HepG2 (cell line): ENCODE results near the gene GNAL. TPM values are rescaled to one million over a fixed set of nuclear protein-coding genes. Genes with fewer than 3 reads are reported as not detected.

Experiments used
- CENPBD1 ChIP-seq: sonication (generic); formaldehyde crosslinking; IDR thresholded peaks from 2 replicates; pipeline ENCODE4 v1.8.0; 2022; ENCODE audit warnings: missing genetic modification reagents, low read depth, mild to moderate bottlenecking, borderline replicate concordance
- DNMT1 ChIP-seq: sonication (generic); formaldehyde crosslinking; IDR thresholded peaks from 2 replicates; pipeline ENCODE4 v1.5.1; 2020; ENCODE audit warnings: mild to moderate bottlenecking, missing genetic modification reagents
- ELF4 ChIP-seq: sonication (generic); formaldehyde crosslinking; IDR thresholded peaks from 2 replicates; pipeline ENCODE4 v1.5.0; 2020; ENCODE audit warnings: missing genetic modification reagents, mild to moderate bottlenecking, moderate library complexity, borderline replicate concordance
- FOSL1 ChIP-seq: sonication (generic); formaldehyde crosslinking; IDR thresholded peaks from 2 replicates; pipeline ENCODE4 v1.9.0; 2021; ENCODE audit warnings: missing genetic modification reagents, borderline replicate concordance
- GLI4 ChIP-seq: sonication (generic); formaldehyde crosslinking; IDR thresholded peaks from 2 replicates; pipeline ENCODE4 v1.5.1; 2020; ENCODE audit warnings: missing genetic modification reagents, mild to moderate bottlenecking, moderate library complexity, borderline replicate concordance
- GTF2F1 ChIP-seq: fragments of 150-350 bp; IDR thresholded peaks from 2 replicates; pipeline ENCODE4 v1.6.1; 2014; ENCODE audit warnings: low read length
- NFKBIZ ChIP-seq: IDR thresholded peaks from 2 replicates; pipeline ENCODE4 v1.6.1; 2018; ENCODE audit warnings: missing genetic modification reagents, missing compliant biosample characterization
- TCF7L2 ChIP-seq: IDR thresholded peaks from 2 replicates; pipeline ENCODE4 v1.6.1; 2011; ENCODE audit warnings: mild to moderate bottlenecking, low read depth, low read length, moderate library complexity
- ZNF33B ChIP-seq: sonication (generic); formaldehyde crosslinking; IDR thresholded peaks from 2 replicates; pipeline ENCODE4 v1.5.1; 2020; ENCODE audit warnings: mild to moderate bottlenecking, missing genetic modification reagents
- ZNF496 ChIP-seq: sonication (generic); formaldehyde crosslinking; IDR thresholded peaks from 2 replicates; pipeline ENCODE4 v1.8.1; 2023; ENCODE audit warnings: mild to moderate bottlenecking, moderate library complexity, missing genetic modification reagents; ENCODE audit not compliant: insufficient replicate concordance
- polyA plus RNA-seq, 8 experiments: library from polyadenylated mRNA; depleted of rRNA in 3 of 8; stranded (reverse) in 7 of 8; unstranded in 1 of 8; fragments of >200 nt; fragmentation: Illumina TruSeq in 4 of 8; extraction: Trizol in 4 of 8; gene quantifications; 2 replicates each; pipeline versions ENCODE4 v1.2.1 to v1.2.3, GENCODE V29; 2011 to 2016; ENCODE audit warnings: low read depth in 4 of 8, missing spikeins in 1 of 8, mixed read lengths in 1 of 8; ENCODE audit not compliant: insufficient read depth in 1 of 8
- total RNA-seq, 5 experiments: library from RNA; depleted of rRNA; stranded (reverse); fragments of >200 nt; fragmentation: Illumina TruSeq; extraction: Trizol; gene quantifications; 2 replicates each; pipeline ENCODE4 v1.2.3, GENCODE V29; 2016; ENCODE audit warnings: low read depth in 1 of 5
- TF ChIP-seq, protein P1 (sequence below): sonication (generic); formaldehyde crosslinking; IDR thresholded peaks from 2 replicates; pipeline ENCODE4 v1.5.0; 2020; ENCODE audit warnings: mild to moderate bottlenecking, missing genetic modification reagents, borderline replicate concordance

The GNAL gene
- total and polyA plus RNA-seq, 2 of the 13 experiments (the other 11 are each of a cell fraction or from before 2014, with no cell fraction given), result 0.87 to 1.4 TPM

DNA sequence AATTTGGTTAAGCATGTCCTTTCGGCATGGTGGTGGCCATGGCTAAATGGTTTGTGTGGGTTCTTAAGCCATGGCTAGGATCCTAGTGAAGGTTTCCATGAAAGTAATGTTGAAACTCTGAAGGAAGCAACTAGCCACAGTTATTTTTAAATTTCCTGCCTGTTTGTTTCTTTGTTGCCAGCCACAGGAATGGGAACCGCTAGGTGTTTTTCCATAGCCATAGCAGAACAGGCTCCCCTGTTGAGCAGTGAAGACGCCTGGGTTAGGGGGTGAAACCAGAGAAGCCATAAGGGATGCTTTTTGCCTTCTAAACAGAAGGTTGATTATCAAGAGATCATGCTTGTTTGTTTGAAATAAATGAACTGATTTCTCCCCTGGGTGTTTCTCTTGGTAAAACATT lies 102.1 kb downstream of the GNAL start (continued):
- TF ChIP-seq CENPBD1 (CRISPR knock-in tag) (no peak), ZNF496 (CRISPR knock-in tag) (no peak), DNMT1 (CRISPR knock-in tag) (no peak), TCF7L2 (no peak), ZNF33B (CRISPR knock-in tag) (no peak), ELF4 (CRISPR knock-in tag) (no peak), FOSL1 (no peak), GTF2F1 (no peak), GLI4 (no peak), NFKBIZ (CRISPR knock-in tag) (no peak)
- TF ChIP-seq, protein P1, sequence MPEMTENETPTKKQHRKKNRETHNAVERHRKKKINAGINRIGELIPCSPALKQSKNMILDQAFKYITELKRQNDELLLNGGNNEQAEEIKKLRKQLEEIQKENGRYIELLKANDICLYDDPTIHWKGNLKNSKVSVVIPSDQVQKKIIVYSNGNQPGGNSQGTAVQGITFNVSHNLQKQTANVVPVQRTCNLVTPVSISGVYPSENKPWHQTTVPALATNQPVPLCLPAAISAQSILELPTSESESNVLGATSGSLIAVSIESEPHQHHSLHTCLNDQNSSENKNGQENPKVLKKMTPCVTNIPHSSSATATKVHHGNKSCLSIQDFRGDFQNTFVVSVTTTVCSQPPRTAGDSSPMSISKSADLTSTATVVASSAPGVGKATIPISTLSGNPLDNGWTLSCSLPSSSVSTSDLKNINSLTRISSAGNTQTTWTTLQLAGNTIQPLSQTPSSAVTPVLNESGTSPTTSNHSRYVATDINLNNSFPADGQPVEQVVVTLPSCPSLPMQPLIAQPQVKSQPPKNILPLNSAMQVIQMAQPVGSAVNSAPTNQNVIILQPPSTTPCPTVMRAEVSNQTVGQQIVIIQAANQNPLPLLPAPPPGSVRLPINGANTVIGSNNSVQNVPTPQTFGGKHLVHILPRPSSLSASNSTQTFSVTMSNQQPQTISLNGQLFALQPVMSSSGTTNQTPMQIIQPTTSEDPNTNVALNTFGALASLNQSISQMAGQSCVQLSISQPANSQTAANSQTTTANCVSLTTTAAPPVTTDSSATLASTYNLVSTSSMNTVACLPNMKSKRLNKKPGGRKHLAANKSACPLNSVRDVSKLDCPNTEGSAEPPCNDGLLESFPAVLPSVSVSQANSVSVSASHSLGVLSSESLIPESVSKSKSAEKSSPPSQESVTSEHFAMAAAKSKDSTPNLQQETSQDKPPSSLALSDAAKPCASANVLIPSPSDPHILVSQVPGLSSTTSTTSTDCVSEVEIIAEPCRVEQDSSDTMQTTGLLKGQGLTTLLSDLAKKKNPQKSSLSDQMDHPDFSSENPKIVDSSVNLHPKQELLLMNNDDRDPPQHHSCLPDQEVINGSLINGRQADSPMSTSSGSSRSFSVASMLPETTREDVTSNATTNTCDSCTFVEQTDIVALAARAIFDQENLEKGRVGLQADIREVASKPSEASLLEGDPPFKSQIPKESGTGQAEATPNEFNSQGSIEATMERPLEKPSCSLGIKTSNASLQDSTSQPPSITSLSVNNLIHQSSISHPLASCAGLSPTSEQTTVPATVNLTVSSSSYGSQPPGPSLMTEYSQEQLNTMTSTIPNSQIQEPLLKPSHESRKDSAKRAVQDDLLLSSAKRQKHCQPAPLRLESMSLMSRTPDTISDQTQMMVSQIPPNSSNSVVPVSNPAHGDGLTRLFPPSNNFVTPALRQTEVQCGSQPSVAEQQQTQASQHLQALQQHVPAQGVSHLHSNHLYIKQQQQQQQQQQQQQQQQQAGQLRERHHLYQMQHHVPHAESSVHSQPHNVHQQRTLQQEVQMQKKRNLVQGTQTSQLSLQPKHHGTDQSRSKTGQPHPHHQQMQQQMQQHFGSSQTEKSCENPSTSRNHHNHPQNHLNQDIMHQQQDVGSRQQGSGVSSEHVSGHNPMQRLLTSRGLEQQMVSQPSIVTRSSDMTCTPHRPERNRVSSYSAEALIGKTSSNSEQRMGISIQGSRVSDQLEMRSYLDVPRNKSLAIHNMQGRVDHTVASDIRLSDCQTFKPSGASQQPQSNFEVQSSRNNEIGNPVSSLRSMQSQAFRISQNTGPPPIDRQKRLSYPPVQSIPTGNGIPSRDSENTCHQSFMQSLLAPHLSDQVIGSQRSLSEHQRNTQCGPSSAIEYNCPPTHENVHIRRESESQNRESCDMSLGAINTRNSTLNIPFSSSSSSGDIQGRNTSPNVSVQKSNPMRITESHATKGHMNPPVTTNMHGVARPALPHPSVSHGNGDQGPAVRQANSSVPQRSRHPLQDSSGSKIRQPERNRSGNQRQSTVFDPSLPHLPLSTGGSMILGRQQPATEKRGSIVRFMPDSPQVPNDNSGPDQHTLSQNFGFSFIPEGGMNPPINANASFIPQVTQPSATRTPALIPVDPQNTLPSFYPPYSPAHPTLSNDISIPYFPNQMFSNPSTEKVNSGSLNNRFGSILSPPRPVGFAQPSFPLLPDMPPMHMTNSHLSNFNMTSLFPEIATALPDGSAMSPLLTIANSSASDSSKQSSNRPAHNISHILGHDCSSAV (CRISPR knock-in tag), result no peak
